ENCODE results near the gene RABGGTA. TPM values are rescaled to one million over a fixed set of nuclear protein-coding genes. Genes with fewer than 3 reads are reported as not detected.
A peak's percentile ranks its signal among the peaks of the same experiment; 100 is the strongest.

Gene RABGGTA
- total and polyA plus RNA-seq, 9 of the 15 experiments (the other 6 are each of a cell fraction or from before 2014, with no cell fraction given): 4.5 to 24.2 (median 15.5) TPM

DNA sequence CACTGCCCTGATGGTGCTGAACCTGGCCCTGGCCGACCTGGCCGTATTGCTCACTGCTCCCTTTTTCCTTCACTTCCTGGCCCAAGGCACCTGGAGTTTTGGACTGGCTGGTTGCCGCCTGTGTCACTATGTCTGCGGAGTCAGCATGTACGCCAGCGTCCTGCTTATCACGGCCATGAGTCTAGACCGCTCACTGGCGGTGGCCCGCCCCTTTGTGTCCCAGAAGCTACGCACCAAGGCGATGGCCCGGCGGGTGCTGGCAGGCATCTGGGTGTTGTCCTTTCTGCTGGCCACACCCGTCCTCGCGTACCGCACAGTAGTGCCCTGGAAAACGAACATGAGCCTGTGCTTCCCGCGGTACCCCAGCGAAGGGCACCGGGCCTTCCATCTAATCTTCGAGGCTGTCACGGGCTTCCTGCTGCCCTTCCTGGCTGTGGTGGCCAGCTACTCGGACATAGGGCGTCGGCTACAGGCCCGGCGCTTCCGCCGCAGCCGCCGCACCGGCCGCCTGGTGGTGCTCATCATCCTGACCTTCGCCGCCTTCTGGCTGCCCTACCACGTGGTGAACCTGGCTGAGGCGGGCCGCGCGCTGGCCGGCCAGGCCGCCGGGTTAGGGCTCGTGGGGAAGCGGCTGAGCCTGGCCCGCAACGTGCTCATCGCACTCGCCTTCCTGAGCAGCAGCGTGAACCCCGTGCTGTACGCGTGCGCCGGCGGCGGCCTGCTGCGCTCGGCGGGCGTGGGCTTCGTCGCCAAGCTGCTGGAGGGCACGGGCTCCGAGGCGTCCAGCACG is 44.6 kb upstream of the RABGGTA start (continued):
- TF ChIP-seq, protein P1, sequence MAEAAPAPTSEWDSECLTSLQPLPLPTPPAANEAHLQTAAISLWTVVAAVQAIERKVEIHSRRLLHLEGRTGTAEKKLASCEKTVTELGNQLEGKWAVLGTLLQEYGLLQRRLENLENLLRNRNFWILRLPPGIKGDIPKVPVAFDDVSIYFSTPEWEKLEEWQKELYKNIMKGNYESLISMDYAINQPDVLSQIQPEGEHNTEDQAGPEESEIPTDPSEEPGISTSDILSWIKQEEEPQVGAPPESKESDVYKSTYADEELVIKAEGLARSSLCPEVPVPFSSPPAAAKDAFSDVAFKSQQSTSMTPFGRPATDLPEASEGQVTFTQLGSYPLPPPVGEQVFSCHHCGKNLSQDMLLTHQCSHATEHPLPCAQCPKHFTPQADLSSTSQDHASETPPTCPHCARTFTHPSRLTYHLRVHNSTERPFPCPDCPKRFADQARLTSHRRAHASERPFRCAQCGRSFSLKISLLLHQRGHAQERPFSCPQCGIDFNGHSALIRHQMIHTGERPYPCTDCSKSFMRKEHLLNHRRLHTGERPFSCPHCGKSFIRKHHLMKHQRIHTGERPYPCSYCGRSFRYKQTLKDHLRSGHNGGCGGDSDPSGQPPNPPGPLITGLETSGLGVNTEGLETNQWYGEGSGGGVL (CRISPR knock-in tag; IDR thresholded peaks at IDR 0.05): no peak
- TF ChIP-seq, protein P2, sequence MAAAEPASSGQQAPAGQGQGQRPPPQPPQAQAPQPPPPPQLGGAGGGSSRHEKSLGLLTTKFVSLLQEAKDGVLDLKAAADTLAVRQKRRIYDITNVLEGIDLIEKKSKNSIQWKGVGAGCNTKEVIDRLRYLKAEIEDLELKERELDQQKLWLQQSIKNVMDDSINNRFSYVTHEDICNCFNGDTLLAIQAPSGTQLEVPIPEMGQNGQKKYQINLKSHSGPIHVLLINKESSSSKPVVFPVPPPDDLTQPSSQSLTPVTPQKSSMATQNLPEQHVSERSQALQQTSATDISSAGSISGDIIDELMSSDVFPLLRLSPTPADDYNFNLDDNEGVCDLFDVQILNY (CRISPR knock-in tag; IDR thresholded peaks at IDR 0.05): peak; percentile 74; the same call in 1 of the 2 replicates
- TF ChIP-seq TFAM (CRISPR knock-in tag; conservative IDR thresholded peaks at IDR 0.05) (no peak), MEIS2 (IDR thresholded peaks at IDR 0.05; ENCODE audit: partially characterized antibody) (no peak), SRSF7 (optimal IDR thresholded peaks at IDR 0.05; ENCODE audit: low read depth, low read length) (no peak), MYC (IDR thresholded peaks at IDR 0.05; ENCODE audit: low read depth, low read length) (peak; percentile 86), MYC (CRISPR knock-in tag; IDR thresholded peaks at IDR 0.05; ENCODE audit: borderline replicate concordance, low read depth) (peak; percentile 43; the same call in 1 of the 2 replicates), ZNF76 (CRISPR knock-in tag; IDR thresholded peaks at IDR 0.05; ENCODE audit: borderline replicate concordance) (peak; percentile 77), CBFA2T2 (conservative IDR thresholded peaks at IDR 0.05) (no peak), TAF15 (IDR thresholded peaks at IDR 0.05; ENCODE audit: low read depth, low read length) (no peak), MTA3 (IDR thresholded peaks at IDR 0.05; ENCODE audit: borderline replicate concordance) (peak; percentile 56; the same call in 1 of the 2 replicates), BRCA1 (IDR thresholded peaks at IDR 0.05) (no peak), BRCA1 (CRISPR knock-in tag; IDR thresholded peaks at IDR 0.05) (no peak), SRF (CRISPR knock-in tag; IDR thresholded peaks at IDR 0.05) (no peak), POLR2A (conservative IDR thresholded peaks at IDR 0.05) (peak; percentile 35; the same call in 1 of the 2 replicates), LCOR (CRISPR knock-in tag; IDR thresholded peaks at IDR 0.05) (0 out of 2 replicates have a peak, but pooled peaks have one; percentile 72), TBL1XR1 (IDR thresholded peaks at IDR 0.05; ENCODE audit: low read length in 2 of 2) (no peak), GABPB1 (CRISPR knock-in tag; IDR thresholded peaks at IDR 0.05) (peak; percentile 72; the same call in 1 of the 2 replicates), ZNF140 (CRISPR knock-in tag; IDR thresholded peaks at IDR 0.05) (no peak), SP2 (IDR thresholded peaks at IDR 0.05; ENCODE audit: extremely low read depth, low read depth, low read length, poor library complexity, severe bottlenecking) (no peak), CXXC5 (CRISPR knock-in tag; IDR thresholded peaks at IDR 0.05) (peak; percentile 79), PTBP1 (IDR thresholded peaks at IDR 0.05; ENCODE audit: low read depth, low read length) (no peak), ATF1 (CRISPR knock-in tag; IDR thresholded peaks at IDR 0.05) (no peak), ATF1 (tag; IDR thresholded peaks at IDR 0.05) (peak; percentile 46)
- TF ChIP-seq, protein P3, sequence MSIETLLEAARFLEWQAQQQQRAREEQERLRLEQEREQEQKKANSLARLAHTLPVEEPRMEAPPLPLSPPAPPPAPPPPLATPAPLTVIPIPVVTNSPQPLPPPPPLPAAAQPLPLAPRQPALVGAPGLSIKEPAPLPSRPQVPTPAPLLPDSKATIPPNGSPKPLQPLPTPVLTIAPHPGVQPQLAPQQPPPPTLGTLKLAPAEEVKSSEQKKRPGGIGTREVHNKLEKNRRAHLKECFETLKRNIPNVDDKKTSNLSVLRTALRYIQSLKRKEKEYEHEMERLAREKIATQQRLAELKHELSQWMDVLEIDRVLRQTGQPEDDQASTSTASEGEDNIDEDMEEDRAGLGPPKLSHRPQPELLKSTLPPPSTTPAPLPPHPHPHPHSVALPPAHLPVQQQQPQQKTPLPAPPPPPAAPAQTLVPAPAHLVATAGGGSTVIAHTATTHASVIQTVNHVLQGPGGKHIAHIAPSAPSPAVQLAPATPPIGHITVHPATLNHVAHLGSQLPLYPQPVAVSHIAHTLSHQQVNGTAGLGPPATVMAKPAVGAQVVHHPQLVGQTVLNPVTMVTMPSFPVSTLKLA (conservative IDR thresholded peaks at IDR 0.05): peak; percentile 48 to 76; a peak in 3 of 4 replicates
- TF ChIP-seq, protein P4, sequence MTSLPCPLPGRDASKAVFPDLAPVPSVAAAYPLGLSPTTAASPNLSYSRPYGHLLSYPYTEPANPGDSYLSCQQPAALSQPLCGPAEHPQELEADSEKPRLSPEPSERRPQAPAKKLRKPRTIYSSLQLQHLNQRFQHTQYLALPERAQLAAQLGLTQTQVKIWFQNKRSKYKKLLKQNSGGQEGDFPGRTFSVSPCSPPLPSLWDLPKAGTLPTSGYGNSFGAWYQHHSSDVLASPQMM (CRISPR knock-in tag; IDR thresholded peaks at IDR 0.05): no peak

Data from K562 (cell line).